GM19099 (cell line): ENCODE measurements around the gene CDH8.

Source experiments
- POLR2A ChIP-seq: IDR thresholded peaks from 3 replicates; pipeline ENCODE4 v1.6.1; 2011; ENCODE audit warnings: low read depth; ENCODE audit not compliant: insufficient read length; ENCODE audit errors: extremely low read depth

CDH8 gene, protein sequence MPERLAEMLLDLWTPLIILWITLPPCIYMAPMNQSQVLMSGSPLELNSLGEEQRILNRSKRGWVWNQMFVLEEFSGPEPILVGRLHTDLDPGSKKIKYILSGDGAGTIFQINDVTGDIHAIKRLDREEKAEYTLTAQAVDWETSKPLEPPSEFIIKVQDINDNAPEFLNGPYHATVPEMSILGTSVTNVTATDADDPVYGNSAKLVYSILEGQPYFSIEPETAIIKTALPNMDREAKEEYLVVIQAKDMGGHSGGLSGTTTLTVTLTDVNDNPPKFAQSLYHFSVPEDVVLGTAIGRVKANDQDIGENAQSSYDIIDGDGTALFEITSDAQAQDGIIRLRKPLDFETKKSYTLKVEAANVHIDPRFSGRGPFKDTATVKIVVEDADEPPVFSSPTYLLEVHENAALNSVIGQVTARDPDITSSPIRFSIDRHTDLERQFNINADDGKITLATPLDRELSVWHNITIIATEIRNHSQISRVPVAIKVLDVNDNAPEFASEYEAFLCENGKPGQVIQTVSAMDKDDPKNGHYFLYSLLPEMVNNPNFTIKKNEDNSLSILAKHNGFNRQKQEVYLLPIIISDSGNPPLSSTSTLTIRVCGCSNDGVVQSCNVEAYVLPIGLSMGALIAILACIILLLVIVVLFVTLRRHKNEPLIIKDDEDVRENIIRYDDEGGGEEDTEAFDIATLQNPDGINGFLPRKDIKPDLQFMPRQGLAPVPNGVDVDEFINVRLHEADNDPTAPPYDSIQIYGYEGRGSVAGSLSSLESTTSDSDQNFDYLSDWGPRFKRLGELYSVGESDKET

DNA sequence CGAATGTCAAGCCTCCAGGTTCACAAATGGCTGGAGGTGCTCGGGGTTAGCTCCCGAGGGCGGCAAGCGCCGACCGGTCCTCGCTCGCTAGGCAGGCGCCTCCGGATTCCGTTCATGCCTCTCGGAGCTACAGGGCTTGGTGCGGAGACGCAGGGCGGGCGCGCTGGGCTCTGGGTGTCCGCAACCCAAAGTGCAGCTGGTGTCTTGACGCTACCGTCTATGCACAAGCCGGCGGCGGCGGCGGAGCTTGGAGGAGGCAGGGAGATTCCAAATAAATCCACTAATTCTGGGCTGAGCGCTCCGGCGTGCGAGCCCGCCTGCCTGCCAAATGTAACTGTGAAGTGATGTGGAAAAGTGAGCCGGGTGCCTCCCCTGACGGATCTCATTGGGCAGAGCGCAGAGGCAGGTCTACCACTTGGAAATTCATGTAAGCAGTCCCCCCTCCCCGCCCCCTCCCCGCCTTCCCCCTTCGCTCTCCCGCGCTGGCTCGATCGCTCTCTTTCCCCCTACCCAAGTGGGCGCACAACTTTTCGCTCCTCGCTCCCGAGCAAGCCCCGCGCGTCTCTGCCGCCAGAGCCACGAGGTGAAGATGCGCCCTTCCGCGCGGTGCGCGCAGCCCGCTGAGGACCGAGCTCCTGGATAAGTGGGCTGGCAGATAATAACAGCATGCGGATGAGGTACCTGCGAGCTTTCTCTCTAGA, at the start of gene CDH8:
Gene CDH8, minus strand, starts transcription at position 338 of the 701 bp plus-strand sequence. CDS start 15,035 bp downstream, outside the sequence.
- no peak for TF ChIP-seq POLR2A

DNA sequence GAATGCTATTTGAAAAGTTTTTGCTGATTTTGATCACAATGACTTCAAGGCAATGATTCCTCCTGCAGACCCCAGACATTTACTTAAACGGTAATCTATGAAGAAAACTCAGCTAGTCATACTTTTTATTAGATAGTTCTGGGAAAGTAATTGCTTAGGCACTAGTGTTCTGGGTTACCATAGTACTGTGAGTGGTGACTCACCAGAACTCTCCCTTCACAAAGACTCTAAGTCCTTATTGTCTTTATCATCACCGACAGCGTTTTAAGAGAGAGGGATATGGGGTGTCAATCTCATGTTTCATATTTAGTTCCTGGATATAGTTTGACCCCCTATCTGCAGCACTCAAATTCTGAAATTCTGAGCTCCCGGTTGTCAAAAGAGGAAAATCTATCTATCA, 43.0 kb upstream of the CDH8 start:
- no peak for TF ChIP-seq POLR2A

DNA sequence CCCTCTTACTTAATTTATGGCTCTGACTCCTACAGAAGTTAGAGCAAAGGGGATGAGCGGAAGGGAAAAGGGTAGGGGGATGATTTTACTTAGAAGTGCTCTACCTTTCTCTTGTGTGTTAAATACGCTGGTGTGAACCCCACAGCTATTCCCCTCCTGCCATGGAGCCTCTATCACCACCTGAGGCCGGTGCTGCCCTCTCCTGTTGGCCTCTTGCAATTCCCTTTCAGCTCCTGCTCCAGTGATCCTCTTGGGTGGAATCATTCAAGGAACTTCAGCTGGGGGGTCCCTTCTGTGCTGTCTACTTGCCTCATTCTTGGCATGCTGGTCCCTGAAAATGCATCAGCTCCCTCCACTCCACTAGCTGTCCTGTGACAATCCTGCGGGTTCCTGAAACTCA, 41.8 kb upstream of the CDH8 start:
- no peak for TF ChIP-seq POLR2A

DNA sequence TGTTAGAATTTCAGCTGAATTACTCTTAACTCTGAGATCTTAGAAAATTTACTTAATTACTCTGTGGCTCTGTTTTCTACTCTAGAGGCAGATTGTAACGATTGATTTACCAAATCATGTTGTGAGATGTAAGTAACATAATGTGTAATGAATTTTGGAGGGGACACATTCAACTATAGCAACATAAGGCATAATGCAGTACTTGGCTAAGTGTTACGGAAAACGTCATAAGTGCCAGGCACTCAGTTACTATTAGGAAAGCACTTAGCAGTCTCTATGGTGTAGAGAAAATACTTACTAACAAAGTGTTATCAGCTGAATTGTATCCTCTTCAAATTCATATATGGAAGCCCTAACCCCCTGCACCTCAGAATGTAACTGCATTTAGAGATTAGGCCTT, 40.6 kb upstream of the CDH8 start:
- TF ChIP-seq POLR2A, result no peak

DNA sequence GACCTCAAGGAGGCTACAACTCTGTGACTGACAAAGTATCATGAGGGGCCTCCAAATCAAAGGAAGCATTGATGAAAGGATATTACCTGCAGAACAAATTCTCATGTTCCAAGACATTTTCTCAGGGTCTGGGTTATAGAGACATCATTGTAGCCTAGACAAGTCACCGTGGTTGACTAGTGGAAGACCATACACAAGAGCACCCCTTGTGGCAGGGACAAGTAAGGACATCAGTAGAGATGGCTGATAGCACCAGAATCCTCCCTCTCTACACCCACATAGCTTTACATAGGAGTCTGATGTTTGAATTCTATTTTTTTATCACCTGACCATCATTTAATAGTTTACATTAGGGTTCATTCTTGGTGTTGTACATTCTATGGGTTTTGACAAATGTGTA, 32.5 kb upstream of the CDH8 start:
- no peak for TF ChIP-seq POLR2A

DNA sequence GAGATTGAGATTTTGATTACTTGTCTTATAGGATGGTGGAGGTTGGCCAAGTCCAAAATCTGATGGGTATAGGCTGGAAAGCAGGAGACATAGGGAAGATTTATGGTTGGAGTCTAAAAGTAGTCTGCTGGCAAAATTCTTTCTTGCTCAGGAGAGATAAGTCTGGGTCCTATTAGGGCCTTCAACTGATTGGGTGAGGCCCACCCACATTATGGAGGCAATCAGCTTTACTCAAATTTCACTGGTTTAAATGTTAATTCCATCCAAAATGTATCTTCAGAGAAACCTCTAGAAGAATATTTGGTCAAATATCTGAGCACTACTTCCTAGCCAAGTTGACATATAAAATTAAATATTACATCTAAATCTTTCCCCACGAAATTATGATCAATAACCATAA, 31.7 kb upstream of the CDH8 start:
- TF ChIP-seq POLR2A, result no peak

DNA sequence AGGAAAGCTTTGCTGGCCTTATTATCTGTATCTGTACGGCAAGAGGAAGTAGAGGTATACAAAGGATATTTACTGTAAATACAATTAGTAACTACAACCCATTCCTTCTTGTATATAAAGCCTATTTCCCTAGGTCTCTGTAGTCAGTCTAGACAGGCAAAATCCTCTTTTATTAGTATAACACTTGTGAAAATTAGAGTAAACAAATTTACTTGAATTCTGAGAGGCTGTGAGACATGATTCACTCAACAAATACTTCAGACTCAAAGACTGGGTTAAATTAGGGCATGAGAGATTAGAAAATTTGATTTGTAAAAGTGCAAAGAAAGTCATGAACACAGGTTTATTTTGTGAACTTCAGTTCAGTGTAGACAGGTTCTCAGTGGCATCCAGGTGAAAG, 30.9 kb upstream of the CDH8 start:
- no peak for TF ChIP-seq POLR2A

DNA sequence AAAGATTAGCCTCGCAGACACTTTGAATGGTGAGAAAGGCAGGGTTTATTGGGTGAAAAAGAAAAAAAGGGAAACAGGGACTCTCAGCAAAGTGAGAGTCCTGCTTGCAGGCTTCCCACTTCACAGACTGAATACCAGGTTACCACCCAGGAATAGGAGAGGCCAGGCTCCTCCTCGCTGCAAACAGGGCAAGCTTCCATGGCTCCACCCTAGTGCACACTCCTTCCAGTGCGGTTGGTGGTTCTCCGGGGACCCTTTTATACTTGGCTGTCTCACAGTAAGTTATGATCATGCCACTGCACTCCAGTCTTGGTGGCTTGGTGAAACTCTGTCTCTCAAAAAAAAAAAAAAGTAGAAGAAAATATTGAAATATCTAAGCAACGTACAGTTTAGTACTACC, 30.5 kb upstream of the CDH8 start:
- TF ChIP-seq POLR2A, result no peak

DNA sequence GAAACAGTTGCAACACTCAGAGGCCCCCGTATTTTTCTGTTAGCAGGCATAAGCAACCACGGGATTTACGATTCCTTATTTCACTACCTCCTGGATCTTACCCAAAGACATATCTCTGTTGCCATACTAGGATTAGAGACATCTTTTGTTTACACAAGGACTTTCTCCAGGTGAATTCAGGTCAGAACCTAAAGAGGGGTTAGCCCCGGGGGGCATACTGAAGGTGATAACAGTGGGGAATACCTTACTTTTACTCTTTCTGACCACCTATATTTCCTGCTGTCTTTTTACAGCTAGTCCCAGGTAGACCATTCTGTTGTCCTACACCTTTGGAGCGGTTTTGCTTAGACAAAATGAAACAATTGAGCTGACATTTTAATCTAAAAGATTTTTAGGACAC, 27.9 kb upstream of the CDH8 start:
- TF ChIP-seq POLR2A, result no peak

DNA sequence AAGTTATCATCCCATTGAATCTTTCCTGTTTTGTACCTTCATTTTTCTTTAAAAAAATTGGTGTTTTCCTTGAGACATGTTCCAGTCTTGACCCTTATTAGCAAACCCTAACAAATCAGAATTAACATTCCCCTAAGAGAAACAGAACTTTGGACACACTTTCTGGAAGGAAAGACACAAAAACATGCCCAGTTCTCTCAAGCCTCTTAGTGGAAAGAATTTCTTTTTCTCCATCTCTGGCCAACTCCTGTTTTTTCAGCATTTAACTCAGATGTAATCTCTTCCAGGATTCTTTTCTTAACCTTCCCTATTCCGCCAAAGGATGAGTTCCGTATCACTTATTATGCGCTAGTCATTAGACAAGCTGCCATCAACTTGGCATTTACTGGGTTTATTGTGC, 23.9 kb upstream of the CDH8 start:
- no peak for TF ChIP-seq POLR2A

DNA sequence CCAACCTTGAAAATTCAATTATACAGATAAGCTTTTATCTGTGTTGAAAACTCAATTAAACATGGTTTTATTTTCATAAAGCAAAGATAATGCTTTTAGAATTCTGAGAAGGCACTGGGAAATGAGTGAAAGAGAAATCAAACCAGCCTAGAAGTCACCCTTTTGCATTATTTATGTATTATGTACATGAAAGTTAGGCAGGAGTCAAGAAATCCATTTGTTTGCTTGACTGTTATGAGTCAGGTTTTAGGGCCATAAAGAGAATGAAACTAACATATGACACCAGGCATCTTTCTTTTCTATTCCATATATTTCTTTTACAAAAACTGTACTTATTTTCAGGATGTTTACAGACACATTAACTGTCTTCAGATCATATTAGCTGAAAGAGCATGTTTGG, 23.3 kb upstream of the CDH8 start:
- TF ChIP-seq POLR2A, result no peak

DNA sequence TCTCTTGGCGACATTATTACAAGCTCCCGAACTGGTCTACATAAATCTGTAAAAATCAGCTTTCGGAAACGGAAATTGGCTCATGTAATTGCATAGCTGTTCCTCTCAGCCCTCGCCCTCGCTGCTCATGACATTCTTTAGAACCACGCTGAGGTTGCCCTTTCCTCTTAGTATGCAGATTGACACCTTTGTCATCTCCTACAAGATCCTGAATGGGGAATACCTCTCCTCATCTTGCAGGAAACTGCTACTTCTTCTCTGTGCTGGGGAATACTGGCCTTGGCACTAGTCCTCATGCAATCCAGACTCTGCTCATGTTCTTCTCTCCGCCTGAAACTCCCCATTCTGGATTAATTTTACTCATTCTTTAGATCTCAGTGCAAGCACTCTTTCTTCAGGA, 22.2 kb upstream of the CDH8 start:
- no peak for TF ChIP-seq POLR2A

DNA sequence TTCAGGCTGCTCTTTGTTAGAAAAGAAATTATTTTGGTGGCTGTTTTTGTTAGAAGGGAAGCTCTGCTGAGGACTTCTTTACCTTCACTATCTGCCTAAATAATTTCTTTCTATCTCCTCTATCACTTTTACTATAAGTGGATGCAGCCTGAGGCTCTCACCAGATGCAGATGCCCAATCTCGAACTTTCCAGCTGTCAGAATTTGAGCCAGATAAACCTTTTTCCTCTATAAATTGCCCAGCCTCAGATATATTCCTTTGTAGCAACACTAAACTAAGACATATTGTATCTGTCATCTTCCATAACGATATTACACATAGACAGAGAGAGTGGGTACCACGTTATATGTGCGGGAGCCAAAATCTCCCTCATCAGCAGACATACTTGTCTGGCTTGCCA, 15.7 kb upstream of the CDH8 start:
- no peak for TF ChIP-seq POLR2A

DNA sequence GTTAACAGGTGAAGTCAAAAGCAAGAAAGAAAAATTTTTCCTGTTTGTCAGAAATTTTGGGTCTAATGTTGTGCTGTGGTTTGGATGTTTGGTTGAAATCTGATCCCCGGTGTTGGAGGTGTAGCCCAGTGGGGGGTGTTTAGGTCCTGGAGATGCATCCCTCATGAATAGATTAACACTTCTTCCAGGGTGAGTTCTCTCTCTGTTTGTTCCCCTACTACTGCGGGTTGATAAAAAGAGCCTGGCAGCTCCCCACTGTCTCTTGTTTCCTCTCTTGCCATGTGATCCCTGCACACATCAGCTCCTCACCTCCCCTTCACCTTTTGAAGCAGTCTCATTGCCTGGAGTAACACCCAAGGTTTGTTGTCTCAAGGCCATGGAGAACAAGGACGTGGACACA, 14.6 kb upstream of the CDH8 start:
- TF ChIP-seq POLR2A, result no peak

DNA sequence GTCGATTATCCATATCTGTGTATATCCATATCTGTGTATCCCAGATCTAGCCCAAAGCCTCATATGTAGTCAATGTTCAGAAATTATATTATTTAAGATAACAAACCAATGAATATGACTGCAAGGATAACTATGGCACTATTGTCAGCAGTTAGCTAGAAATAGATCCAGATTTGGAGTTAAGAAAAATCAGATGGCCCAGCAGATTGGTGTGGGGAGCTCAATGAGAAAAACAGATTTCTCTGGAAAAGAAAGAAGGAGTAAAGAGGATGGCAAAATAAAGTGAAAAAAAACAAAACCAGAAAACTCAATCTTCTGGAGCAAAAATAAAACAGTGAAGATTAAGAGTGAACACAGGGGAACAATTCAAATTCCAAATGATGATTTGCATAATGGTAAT, 10.6 kb upstream of the CDH8 start:
- no peak for TF ChIP-seq POLR2A

DNA sequence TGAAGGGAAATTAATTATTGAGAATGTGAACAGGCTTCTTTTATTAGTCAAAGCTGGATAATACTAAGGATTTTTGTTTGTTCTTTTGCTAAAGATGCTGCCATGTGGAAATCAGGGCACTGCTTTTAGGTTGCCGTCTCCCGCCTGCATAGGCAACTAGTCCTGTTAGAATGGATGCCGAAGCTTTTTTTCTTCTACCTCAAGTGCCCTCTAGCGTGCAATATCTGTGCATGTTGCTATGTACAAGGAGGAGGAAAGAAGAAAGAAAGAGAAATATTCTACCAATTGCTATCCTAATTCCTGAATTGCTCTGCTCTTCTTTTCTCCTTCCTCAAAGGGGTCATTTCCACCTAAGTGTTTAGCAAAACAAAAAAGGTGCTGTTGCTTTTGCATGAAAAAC, 5.2 kb upstream of the CDH8 start:
- no peak for TF ChIP-seq POLR2A
